B cell (primary cell): ENCODE data around the gene NME9. TPM values are rescaled to one million over a fixed set of nuclear protein-coding genes. Genes with fewer than 3 reads are reported as not detected.

Experiments
- ATAC-seq: fragments of 200-7000 bp; cut with Tn5 transposase; one replicate; pipeline ENCODE4 v1.10.0; 2021; ENCODE audit warnings: low read depth, mild to moderate bottlenecking, moderate number of reproducible peaks, moderate library complexity
- CTCF ChIA-PET: fragments of 350-600 bp; sonication (Branson Sonifier 250); formaldehyde crosslinking; loops from one replicate; lab custom pipeline; 2021; ENCODE audit warnings: antibody characterized with exemption, inconsistent platforms; lab: Charles Lee
- POLR2A ChIA-PET: fragments of 350-600 bp; sonication (Branson Sonifier 250); formaldehyde crosslinking; loops from one replicate; lab custom pipeline; 2021; ENCODE audit warnings: antibody characterized with exemption; lab: Charles Lee
- DNase-seq: peaks from one replicate; pipeline ENCODE4 v3.0.0; 2013
- H2AFZ ChIP-seq: 2 replicates; pipeline ENCODE4 v1.6.1; 2012; ENCODE audit warnings: mild to moderate bottlenecking, low read depth, low read length; ENCODE audit not compliant: insufficient read depth, poor library complexity, severe bottlenecking
- H3K27ac ChIP-seq, 2 donors: 1 replicate in 1 of 2; 2 replicates in 1 of 2; pipeline ENCODE4 v1.5.1; 2012 to 2013; ENCODE audit warnings: low read length in 2 of 2, mild to moderate bottlenecking in 2 of 2, moderate library complexity in 1 of 2
- H3K27me3 ChIP-seq, 4 experiments: fragments of 200-600 bp in 1 of 4; sonication (generic) in 1 of 4; replicated peaks in 1 of 4; 1 replicate in 2 of 4; 2 replicates in 2 of 4; pipeline versions ENCODE4 v1.6.1 to v1.7.0; 2013 to 2016; ENCODE audit warnings: low read length in 3 of 4, mild to moderate bottlenecking in 2 of 4, mixed read lengths in 1 of 4, moderate library complexity in 1 of 4; ENCODE audit not compliant: insufficient read depth in 4 of 4, control insufficient read depth in 3 of 4; ENCODE audit errors: control extremely low read depth in 1 of 4
- H3K36me3 ChIP-seq, 2 experiments: replicated peaks in 1 of 2; 1 replicate in 1 of 2; 2 replicates in 1 of 2; pipeline versions ENCODE4 v1.6.1 to v1.7.1; 2013; ENCODE audit warnings: low read length in 1 of 2; ENCODE audit not compliant: insufficient read depth in 2 of 2, control insufficient read depth in 1 of 2; ENCODE audit errors: control extremely low read depth in 1 of 2, extremely low read depth in 1 of 2
- H3K4me1 ChIP-seq, 2 donors: fragments of 200-600 bp in 1 of 2; sonication (generic) in 1 of 2; 1 replicate in 1 of 2; 2 replicates in 1 of 2; pipeline versions ENCODE4 v1.5.1 to v1.6.1; 2013 to 2017; ENCODE audit warnings: low read length in 2 of 2; ENCODE audit not compliant: control insufficient read depth in 2 of 2, insufficient read depth in 2 of 2
- H3K4me2 ChIP-seq: replicated peaks from 2 replicates; pipeline ENCODE3; 2012; ENCODE audit warnings: mild to moderate bottlenecking, low read depth, low read length; ENCODE audit not compliant: poor library complexity, severe bottlenecking
- H3K4me3 ChIP-seq, 5 experiments: fragments of 200-600 bp in 1 of 5; sonication (generic) in 1 of 5; 1 replicate in 3 of 5; 2 replicates in 2 of 5; pipeline versions ENCODE4 v1.5.1 to v1.7.0; 2011 to 2016; ENCODE audit warnings: low read length in 4 of 5, mild to moderate bottlenecking in 4 of 5, low read depth in 2 of 5, control low read depth in 1 of 5, moderate library complexity in 1 of 5; ENCODE audit not compliant: insufficient read depth in 1 of 5; ENCODE audit errors: control extremely low read depth in 1 of 5, extremely low read depth in 1 of 5
- H3K79me2 ChIP-seq: fragments of 200-600 bp; sonication (generic); one replicate; pipeline ENCODE4 v1.6.0; 2016; ENCODE audit warnings: low read length; ENCODE audit not compliant: control insufficient read depth, insufficient read depth
- H3K9ac ChIP-seq: fragments of 200-600 bp; sonication (generic); 2 replicates; pipeline ENCODE4 v1.6.1; 2017; ENCODE audit warnings: mild to moderate bottlenecking, low read length, moderate library complexity
- H3K9me3 ChIP-seq, 3 donors: one replicate each; pipeline versions ENCODE4 v1.6.1 to v1.7.1; 2013; ENCODE audit warnings: low read length in 2 of 3; ENCODE audit not compliant: control insufficient read depth in 2 of 3, insufficient read depth in 1 of 3; ENCODE audit errors: control extremely low read depth in 1 of 3
- H4K20me1 ChIP-seq: 2 replicates; pipeline ENCODE4 v1.6.0; 2012; ENCODE audit warnings: mild to moderate bottlenecking, low read length; ENCODE audit not compliant: insufficient read depth, control insufficient read depth, poor library complexity, severe bottlenecking
- H3K27ac Mint-ChIP-seq: one replicate; pipeline ENCODE4 v1.8.0; 2021; ENCODE audit warnings: mixed read lengths
- H3K27me3 Mint-ChIP-seq: one replicate; pipeline ENCODE4 v1.8.0; 2021; ENCODE audit warnings: mixed read lengths
- H3K4me1 Mint-ChIP-seq: one replicate; pipeline ENCODE4 v1.8.0; 2021; ENCODE audit warnings: mixed read lengths
- H3K4me3 Mint-ChIP-seq: one replicate; pipeline ENCODE4 v1.8.0; 2021; ENCODE audit warnings: mixed read lengths
- H3K9me3 Mint-ChIP-seq: one replicate; pipeline ENCODE4 v1.8.0; 2022; ENCODE audit warnings: mixed read lengths; ENCODE audit not compliant: insufficient read depth
- EZH2 ChIP-seq: IDR thresholded peaks from 2 replicates; pipeline ENCODE4 v1.6.1; 2012; ENCODE audit warnings: borderline replicate concordance, low read depth, mild to moderate bottlenecking, moderate library complexity, low read length; ENCODE audit not compliant: insufficient read depth, poor library complexity, severe bottlenecking
- WGBS: methylation state at CpG from one replicate; pipeline ENCODE4 v1.1.5; 2013; ENCODE audit warnings: missing lambda C conversion rate; ENCODE audit not compliant: insufficient coverage; 5-methylcytosine and 5-hydroxymethylcytosine counted together
- intact Hi-C: fragments of 100-400 bp; cut with micrococcal nuclease; formaldehyde crosslinking; loops from one replicate; pipeline ENCODE4 v1.10.0; 2022
- polyA plus RNA-seq: library from polyadenylated mRNA; depleted of rRNA; stranded (reverse); fragments of >200 nt; gene quantifications from 2 replicates; pipeline ENCODE4 v1.2.3, GENCODE V29; 2012
- total RNA-seq, 2 donors: library from RNA; stranded (reverse); fragments of 120-200 nt in 1 of 2; gene quantifications; 1 replicate in 1 of 2; 2 replicates in 1 of 2; pipeline versions ENCODE4 v1.2.3 to v1.2.4, GENCODE V29; 2013 to 2022
- TF ChIP-seq, protein P1 (sequence below): fragments of 200-600 bp; IDR thresholded peaks from one replicate; pipeline ENCODE4 v1.8.0; 2022; ENCODE audit warnings: antibody characterized with exemption, mild to moderate bottlenecking

Gene NME9
- total and polyA plus RNA-seq, 2 donors (not counting 1 experiment from before 2014, with no cell fraction given) = not detected

DNA sequence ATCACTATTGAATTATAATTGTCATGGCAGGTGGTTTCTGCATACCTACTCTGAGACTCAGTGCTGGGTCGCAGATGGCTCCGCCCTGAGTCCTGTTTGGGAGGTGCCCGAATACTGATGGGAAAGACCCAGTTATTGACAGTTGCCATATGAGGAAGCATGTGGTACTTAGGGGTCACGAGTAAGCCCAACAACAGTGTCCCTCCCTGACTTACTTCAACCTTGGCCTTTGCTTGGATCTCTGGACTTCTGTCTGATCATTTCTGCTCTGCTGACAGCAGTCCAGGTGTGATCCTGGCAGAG lies 35.6 kb upstream of the NME9 start:
- ChIA-PET POLR2A (no interaction called here), CTCF (no interaction called here)
- no peak for ATAC-seq
- peaks cover 0 to 13% (median 0%) of the 10 kb centered on the region in 3 donors for H3K9me3 ChIP-seq
- no peak overlapping the region for H2AFZ ChIP-seq
- H3K4me1 Mint-ChIP-seq = peaks cover 2% of the 10 kb centered on the region
- no peaks in the 10 kb centered on the region for H3K79me2 ChIP-seq
- no peak for DNase-seq
- H4K20me1 ChIP-seq = no peaks in the 10 kb centered on the region
- no peak overlapping the region for H3K4me3 ChIP-seq
- no peak overlapping the region for H3K4me3 Mint-ChIP-seq
- intact Hi-C loops = no loop called here
- no peak overlapping the region for H3K27ac ChIP-seq
- H3K27me3 ChIP-seq = peaks cover 0 to 79% (median 39%) of the 10 kb centered on the region in 4 experiments
- no peaks in the 10 kb centered on the region for H3K9me3 Mint-ChIP-seq
- H3K27me3 Mint-ChIP-seq = peaks cover 72% of the 10 kb centered on the region
- H3K9ac ChIP-seq = no peak overlapping the region
- 83% methylated on average over 3 of the region's 4 CpGs for WGBS
- no peak for TF ChIP-seq EZH2
- TF ChIP-seq, protein P1, sequence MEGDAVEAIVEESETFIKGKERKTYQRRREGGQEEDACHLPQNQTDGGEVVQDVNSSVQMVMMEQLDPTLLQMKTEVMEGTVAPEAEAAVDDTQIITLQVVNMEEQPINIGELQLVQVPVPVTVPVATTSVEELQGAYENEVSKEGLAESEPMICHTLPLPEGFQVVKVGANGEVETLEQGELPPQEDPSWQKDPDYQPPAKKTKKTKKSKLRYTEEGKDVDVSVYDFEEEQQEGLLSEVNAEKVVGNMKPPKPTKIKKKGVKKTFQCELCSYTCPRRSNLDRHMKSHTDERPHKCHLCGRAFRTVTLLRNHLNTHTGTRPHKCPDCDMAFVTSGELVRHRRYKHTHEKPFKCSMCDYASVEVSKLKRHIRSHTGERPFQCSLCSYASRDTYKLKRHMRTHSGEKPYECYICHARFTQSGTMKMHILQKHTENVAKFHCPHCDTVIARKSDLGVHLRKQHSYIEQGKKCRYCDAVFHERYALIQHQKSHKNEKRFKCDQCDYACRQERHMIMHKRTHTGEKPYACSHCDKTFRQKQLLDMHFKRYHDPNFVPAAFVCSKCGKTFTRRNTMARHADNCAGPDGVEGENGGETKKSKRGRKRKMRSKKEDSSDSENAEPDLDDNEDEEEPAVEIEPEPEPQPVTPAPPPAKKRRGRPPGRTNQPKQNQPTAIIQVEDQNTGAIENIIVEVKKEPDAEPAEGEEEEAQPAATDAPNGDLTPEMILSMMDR = no peak
- H3K36me3 ChIP-seq = no peaks in the 10 kb centered on the region
- no peaks in the 10 kb centered on the region for H3K4me1 ChIP-seq
- H3K4me2 ChIP-seq = no peak overlapping the region
- no peak overlapping the region for H3K27ac Mint-ChIP-seq

GRCh38 chr3:138364356-138365252 lies 35.0 kb upstream of the NME9 start:
- POLR2A ChIA-PET = no interaction called here
- intact Hi-C loops = no loop called here
- DNase-seq (no peak), ATAC-seq (no peak)
- CTCF ChIA-PET = no interaction called here
- H3K36me3 ChIP-seq = no peaks in the 10 kb centered on the region
- no peak overlapping the region for H3K4me3 ChIP-seq
- H2AFZ ChIP-seq = no peak overlapping the region
- peaks cover 0 to 77% (median 38%) of the 10 kb centered on the region in 4 experiments for H3K27me3 ChIP-seq
- no peak overlapping the region for H3K27ac Mint-ChIP-seq
- no peaks in the 10 kb centered on the region for H3K9me3 Mint-ChIP-seq
- H3K9me3 ChIP-seq = peaks cover 0 to 11% (median 0%) of the 10 kb centered on the region in 3 donors
- H3K4me3 Mint-ChIP-seq = no peak overlapping the region
- TF ChIP-seq EZH2 = no peak
- TF ChIP-seq, protein P1 = no peak
- H3K27ac ChIP-seq = no peak overlapping the region
- H3K4me1 Mint-ChIP-seq = peaks cover 2% of the 10 kb centered on the region
- H3K9ac ChIP-seq = no peak overlapping the region
- H3K79me2 ChIP-seq = no peaks in the 10 kb centered on the region
- no peak overlapping the region for H3K4me2 ChIP-seq
- peaks cover 72% of the 10 kb centered on the region for H3K27me3 Mint-ChIP-seq
- no peaks in the 10 kb centered on the region for H4K20me1 ChIP-seq
- no peaks in the 10 kb centered on the region for H3K4me1 ChIP-seq
- WGBS = 90% methylated on average over 5 of the region's 6 CpGs
